ENCODE data around the gene ANKS1A. TPM values are rescaled to one million over a fixed set of nuclear protein-coding genes. Genes with fewer than 3 reads are reported as not detected.
"Not testable (repeated sequence)": the region's sequence is repeated elsewhere in the genome, so short reads cannot be mapped to it uniquely, and the experiment has no call there.

The ANKS1A gene
- total RNA-seq, 2 donors from 2014 or later = 25.3 to 26.0 TPM

- no peak for TF ChIP-seq CTCF (IDR thresholded peaks at IDR 0.05)
- Histone ChIP-seq H3K9ac (ENCODE audit: low read depth in 2 of 2, low read length in 2 of 2) (no peak overlapping the region), H3K9me3 (no peaks in the 10 kb centered on the region), H3K27me3 (no peaks in the 10 kb centered on the region), H3K36me3 (no peaks in the 10 kb centered on the region), H3K27ac (no peak overlapping the region), H3K4me1 (no peaks in the 10 kb centered on the region), H3K4me3 (no peak overlapping the region)
- intact Hi-C loops (cut with DNase I) = no loop called here
- no peak for DNase-seq
Observed at GRCh38 chr6:34929241-34929978, 40.4 kb downstream of the ANKS1A start.

- TF ChIP-seq CTCF (IDR thresholded peaks at IDR 0.05) = no peak
- DNase-seq = no peak
- Histone ChIP-seq H3K4me3 (no peak overlapping the region), H3K27me3 (no peaks in the 10 kb centered on the region), H3K27ac (no peak overlapping the region), H3K4me1 (no peaks in the 10 kb centered on the region), H3K36me3 (no peaks in the 10 kb centered on the region), H3K9me3 (no peaks in the 10 kb centered on the region), H3K9ac (ENCODE audit: low read depth in 2 of 2, low read length in 2 of 2) (no peak overlapping the region)
- intact Hi-C loops (cut with DNase I) = no loop called here
Observed at GRCh38 chr6:34930221-34930620, 41.2 kb downstream of the ANKS1A start.

GRCh38 chr6:34932202-34932601 lies 43.1 kb downstream of the ANKS1A start:
- H3K36me3 ChIP-seq; H3K27me3 ChIP-seq; H3K4me3 ChIP-seq; H3K27ac ChIP-seq; H3K9ac ChIP-seq (ENCODE audit: low read depth in 2 of 2, low read length in 2 of 2); intact Hi-C loops (cut with DNase I); H3K4me1 ChIP-seq; DNase-seq; H3K9me3 ChIP-seq: not testable (repeated sequence)

GRCh38 chr6:34934516-34934915 lies 45.5 kb downstream of the ANKS1A start:
- TF ChIP-seq CTCF (IDR thresholded peaks at IDR 0.05) = no peak

GRCh38 chr6:34938268-34938667 lies 49.2 kb downstream of the ANKS1A start:
- Histone ChIP-seq H3K9ac (ENCODE audit: low read depth in 2 of 2, low read length in 2 of 2) (no peak overlapping the region), H3K36me3 (no peaks in the 10 kb centered on the region), H3K9me3 (no peaks in the 10 kb centered on the region), H3K4me3 (no peak overlapping the region), H3K27ac (no peak overlapping the region), H3K27me3 (no peaks in the 10 kb centered on the region), H3K4me1 (no peaks in the 10 kb centered on the region)
- intact Hi-C loops (cut with DNase I) = no loop called here
- no peak for DNase-seq
- TF ChIP-seq CTCF (IDR thresholded peaks at IDR 0.05) = no peak

More at GRCh38 chr6:34934516-34934915, 45.5 kb downstream of the ANKS1A start:
- no peak overlapping the region for H3K27ac ChIP-seq
- no peaks in the 10 kb centered on the region for H3K36me3 ChIP-seq
- H3K4me3 ChIP-seq = no peak overlapping the region
- no peaks in the 10 kb centered on the region for H3K9me3 ChIP-seq
- no peak for DNase-seq
- no peaks in the 10 kb centered on the region for H3K27me3 ChIP-seq
- intact Hi-C loops (cut with DNase I) = no loop called here
- no peak overlapping the region for H3K9ac ChIP-seq (ENCODE audit: low read depth in 2 of 2, low read length in 2 of 2)
- H3K4me1 ChIP-seq = no peaks in the 10 kb centered on the region

GRCh38 chr6:34940030-34940434 lies 51.0 kb downstream of the ANKS1A start:
- TF ChIP-seq CTCF (IDR thresholded peaks at IDR 0.05) = no peak
- no peak for DNase-seq
- H3K9me3 ChIP-seq = no peaks in the 10 kb centered on the region
- no peaks in the 10 kb centered on the region for H3K36me3 ChIP-seq
- no peaks in the 10 kb centered on the region for H3K4me1 ChIP-seq
- intact Hi-C loops (cut with DNase I) = no loop called here
- H3K27ac ChIP-seq = no peak overlapping the region
- H3K9ac ChIP-seq (ENCODE audit: low read depth in 2 of 2, low read length in 2 of 2) = no peak overlapping the region
- no peak overlapping the region for H3K4me3 ChIP-seq
- no peaks in the 10 kb centered on the region for H3K27me3 ChIP-seq

Measured in colonic mucosa (tissue), 4 donors.